AG04449 (cell line): Measurements from ENCODE around the gene C11orf24.

Source experiments
- CTCF ChIA-PET: fragments of 350-600 bp; formaldehyde crosslinking; extraction: SDS; loops from one replicate; lab custom pipeline; 2021; ENCODE audit warnings: antibody characterized with exemption; lab: Yijun Ruan, JAX
- POLR2A ChIA-PET: fragments of 400-600, 350-600 bp; formaldehyde crosslinking; extraction: SDS; loops from one replicate; lab custom pipeline; 2020; ENCODE audit warnings: antibody characterized with exemption, inconsistent platforms; lab: Yijun Ruan, JAX
- DNase-seq: peaks from one replicate; pipeline ENCODE4 v3.0.0-alpha.2; 2010; ENCODE audit warnings: low read depth, low spot score
- H3K4me3 ChIP-seq: 2 replicates; pipeline ENCODE4 v1.5.1; 2011; ENCODE audit warnings: low read depth, mild to moderate bottlenecking, control low read depth, low read length
- TF ChIP-seq, protein P1 (sequence below): IDR thresholded peaks from one replicate; pipeline ENCODE4 v1.5.1; 2011; ENCODE audit warnings: mild to moderate bottlenecking, moderate library complexity, low read length, control low read depth, inconsistent platforms; ENCODE audit not compliant: insufficient read depth; ENCODE audit errors: missing control alignments

The C11orf24 gene

DNA sequence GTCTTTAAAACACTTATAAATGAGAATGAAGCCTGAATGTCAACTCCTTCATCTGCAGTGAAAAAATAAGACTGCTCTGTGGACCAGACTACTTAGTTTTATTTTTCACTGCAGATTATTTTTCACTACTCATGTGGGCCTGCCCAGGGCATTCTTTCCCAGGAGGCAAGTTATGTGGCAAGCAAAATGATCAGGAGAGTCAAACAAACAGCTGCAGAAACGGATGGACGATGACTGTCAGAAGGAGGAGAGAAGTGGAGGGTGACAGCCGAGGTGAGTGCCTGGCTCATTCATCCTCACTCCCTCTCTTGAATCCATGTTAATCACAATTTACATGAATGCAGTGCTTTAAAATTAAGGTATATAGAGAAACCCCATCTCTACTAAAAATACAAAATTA is 34.9 kb upstream of the C11orf24 start:
- CTCF ChIA-PET = interaction anchor here (1.0 to 4.0 kb wide), 3 partner anchors 9 to 76 kb away, joined by 3 to 28 read pairs (median 7); no protein-coding TSS in a partner anchor

DNA sequence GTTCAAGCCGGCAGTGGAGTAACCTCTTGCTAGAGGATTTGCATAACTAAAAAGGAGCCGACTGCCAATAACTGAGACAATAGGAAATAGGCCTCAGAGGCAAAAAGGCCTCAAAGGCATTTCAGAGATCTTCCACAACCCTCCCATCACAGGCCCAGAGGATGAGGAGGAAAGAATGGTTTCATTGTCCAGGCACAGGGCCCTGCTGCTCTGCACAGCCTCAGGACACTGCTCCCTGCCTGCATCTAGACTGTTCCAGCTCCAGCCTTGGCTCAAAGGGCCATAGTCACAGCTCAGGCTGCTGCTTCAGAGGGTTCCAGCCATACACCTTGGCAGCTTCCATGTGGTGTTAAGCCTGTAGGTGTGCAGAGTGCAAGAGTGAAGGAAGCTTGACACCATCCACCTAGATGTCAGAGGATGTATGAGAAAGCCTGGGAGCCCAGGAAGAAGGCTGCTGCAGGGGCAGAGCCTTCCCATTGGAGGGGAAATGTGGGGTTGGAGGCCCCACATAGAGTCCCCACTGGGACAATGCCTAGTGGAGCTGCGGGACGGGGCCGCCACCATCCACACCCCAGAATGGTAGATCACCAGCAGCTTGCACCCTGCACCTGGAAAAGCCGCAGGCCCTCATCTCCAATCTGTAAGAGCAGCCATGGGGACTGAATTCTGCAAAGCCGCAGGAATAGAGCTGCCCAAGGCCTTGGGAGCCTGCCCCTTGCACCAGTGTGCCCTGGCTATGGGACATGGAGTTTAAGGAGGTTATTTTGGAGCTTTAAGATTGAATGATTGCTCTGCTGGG is 32.4 kb upstream of the C11orf24 start:
- no peak for DNase-seq
- H3K4me3 ChIP-seq = no peak overlapping the region
- ChIA-PET POLR2A (no interaction called here), CTCF (interaction anchor here (0.7 to 2.7 kb wide), 5 partner anchors 8 to 95 kb away, joined by 3 to 12 read pairs (median 5); partner anchors contain the start of gene LRP5)
- TF ChIP-seq, protein P1, sequence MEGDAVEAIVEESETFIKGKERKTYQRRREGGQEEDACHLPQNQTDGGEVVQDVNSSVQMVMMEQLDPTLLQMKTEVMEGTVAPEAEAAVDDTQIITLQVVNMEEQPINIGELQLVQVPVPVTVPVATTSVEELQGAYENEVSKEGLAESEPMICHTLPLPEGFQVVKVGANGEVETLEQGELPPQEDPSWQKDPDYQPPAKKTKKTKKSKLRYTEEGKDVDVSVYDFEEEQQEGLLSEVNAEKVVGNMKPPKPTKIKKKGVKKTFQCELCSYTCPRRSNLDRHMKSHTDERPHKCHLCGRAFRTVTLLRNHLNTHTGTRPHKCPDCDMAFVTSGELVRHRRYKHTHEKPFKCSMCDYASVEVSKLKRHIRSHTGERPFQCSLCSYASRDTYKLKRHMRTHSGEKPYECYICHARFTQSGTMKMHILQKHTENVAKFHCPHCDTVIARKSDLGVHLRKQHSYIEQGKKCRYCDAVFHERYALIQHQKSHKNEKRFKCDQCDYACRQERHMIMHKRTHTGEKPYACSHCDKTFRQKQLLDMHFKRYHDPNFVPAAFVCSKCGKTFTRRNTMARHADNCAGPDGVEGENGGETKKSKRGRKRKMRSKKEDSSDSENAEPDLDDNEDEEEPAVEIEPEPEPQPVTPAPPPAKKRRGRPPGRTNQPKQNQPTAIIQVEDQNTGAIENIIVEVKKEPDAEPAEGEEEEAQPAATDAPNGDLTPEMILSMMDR = no peak

More for the DNA sequence above, 34.9 kb upstream of the C11orf24 start:
- H3K4me3 ChIP-seq = no peak overlapping the region
- POLR2A ChIA-PET = no interaction called here
- no peak for DNase-seq
- TF ChIP-seq, protein P1 = no peak

DNA sequence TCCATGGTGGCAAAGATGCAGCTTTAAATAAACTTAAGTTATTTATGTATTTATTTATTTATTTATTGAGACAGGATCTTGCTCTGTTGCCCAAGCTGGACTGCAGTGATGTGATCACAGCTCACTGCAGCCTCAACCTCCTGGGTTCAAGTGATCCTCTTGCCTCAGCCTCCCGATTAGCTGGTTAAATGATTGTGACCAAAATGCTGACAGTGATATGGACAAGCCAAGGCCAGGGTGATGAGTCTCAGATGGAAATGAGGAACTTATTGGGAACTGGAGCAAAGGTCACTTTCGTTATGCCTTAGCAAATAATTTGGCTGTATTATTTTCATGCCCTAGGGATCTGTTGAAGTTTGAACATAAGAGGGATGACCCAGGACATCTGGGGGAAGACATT is 31.3 kb upstream of the C11orf24 start:
- ChIA-PET POLR2A (no interaction called here), CTCF (interaction anchor here (0.6 to 2.7 kb wide), 5 partner anchors 9 to 94 kb away, joined by 3 to 12 read pairs (median 5); partner anchors contain the start of gene LRP5)
- H3K4me3 ChIP-seq = no peak overlapping the region
- DNase-seq = no peak
- TF ChIP-seq, protein P1 = no peak

DNA sequence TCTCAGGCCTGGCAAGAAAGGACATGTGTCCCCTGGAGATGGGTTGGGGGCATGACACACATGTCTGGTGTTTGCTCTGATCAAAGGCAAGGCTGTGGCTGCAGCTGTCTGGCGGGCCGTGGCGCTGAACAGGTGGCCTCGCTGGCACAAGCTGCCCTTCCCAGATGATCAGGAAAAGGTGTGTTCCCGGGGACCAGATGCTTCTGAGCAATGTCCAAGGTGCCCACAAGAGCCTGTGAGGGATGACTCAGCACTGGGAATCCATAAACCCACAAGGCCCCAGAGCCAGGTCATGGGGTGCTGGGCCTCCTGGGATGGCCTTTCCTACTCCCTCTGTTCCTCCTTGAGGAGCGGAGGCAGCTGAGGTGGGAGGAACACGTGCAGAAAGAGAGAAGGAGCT is 30.9 kb upstream of the C11orf24 start:
- no peak for DNase-seq
- H3K4me3 ChIP-seq = no peak overlapping the region
- ChIA-PET CTCF (interaction anchor here (0.6 to 2.7 kb wide), 5 partner anchors 9 to 93 kb away, joined by 3 to 12 read pairs (median 5); partner anchors contain the start of gene LRP5), POLR2A (no interaction called here)
- TF ChIP-seq, protein P1 = no peak

DNA sequence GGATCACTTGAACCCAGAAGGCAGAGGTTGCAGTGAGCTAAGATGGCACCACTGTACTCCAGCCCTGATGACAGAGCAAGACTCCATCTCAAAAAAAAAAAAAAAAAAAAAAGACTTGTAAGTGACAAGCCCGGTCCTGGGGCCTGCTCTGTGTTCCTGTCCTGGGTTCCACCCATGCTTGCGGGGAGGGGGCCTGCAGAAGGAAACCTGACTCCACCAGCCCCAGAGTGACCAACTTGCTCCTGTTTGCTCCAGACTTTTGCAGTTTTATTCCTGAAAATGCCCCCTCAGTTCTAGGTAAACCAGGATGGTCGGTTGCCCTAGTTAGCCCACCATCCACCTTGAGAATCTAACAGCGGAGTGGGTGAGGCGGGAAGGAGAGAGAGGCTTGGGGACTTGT is 30.5 kb upstream of the C11orf24 start:
- CTCF ChIA-PET = interaction anchor here (2.7 to 7.4 kb wide), 2 partner anchors 44 to 45 kb away, joined by 12 to 150 read pairs; no protein-coding TSS in a partner anchor
- POLR2A ChIA-PET = no interaction called here
- no peak overlapping the region for H3K4me3 ChIP-seq
- DNase-seq = no peak
- TF ChIP-seq, protein P1 = no peak
